NCI-H1105 (cell line): ENCODE data around the gene CNDP1.
"Not testable (repeated sequence)": the region's sequence is repeated elsewhere in the genome, so short reads cannot be mapped to it uniquely, and the experiment has no call there.

ENCODE experiments used
- DNase-seq: peaks from one replicate; lab custom pipeline; 2025; lab: John Stamatoyannopoulos, UW

CNDP1 gene

DNA sequence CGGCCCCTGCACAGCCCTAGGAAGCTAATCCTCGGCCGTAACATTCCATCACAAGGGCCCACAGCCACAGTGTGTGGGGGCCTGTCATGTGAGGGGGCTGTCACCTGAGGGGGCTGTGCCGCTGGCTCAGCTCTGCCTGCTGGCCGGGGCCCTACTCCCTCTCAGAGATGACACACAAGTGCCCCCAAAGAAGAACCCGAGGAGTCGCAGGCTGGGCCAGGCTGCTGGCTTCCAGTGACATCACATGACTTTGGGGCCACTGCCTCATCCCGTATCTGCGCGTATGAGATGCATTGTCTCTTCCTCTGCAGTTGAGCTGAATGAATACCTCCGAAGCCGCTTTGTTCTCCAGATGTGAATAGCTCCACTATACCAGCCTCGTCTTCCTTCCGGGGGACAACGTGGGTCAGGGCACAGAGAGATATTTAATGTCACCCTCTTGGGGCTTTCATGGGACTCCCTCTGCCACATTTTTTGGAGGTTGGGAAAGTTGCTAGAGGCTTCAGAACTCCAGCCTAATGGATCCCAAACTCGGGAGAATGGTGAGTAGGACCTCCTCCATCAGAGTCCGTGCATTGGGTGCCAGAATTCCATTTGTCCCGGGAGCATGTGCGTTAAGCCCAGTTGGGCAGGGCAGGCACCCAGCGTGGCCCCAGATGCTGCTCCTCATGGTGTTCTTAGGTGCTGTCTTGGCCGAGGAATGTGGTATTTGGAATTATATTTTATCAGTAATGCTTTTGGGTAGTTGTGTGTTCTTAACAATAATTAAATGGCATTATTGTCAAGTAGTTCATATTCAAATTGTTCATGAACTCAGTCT, at the start of gene CNDP1:
Gene CNDP1, plus strand, starts transcription at position 351 of the 820 bp plus-strand sequence. Its CDS starts 168 bp downstream, at position 519.
- no peak for DNase-seq

DNA sequence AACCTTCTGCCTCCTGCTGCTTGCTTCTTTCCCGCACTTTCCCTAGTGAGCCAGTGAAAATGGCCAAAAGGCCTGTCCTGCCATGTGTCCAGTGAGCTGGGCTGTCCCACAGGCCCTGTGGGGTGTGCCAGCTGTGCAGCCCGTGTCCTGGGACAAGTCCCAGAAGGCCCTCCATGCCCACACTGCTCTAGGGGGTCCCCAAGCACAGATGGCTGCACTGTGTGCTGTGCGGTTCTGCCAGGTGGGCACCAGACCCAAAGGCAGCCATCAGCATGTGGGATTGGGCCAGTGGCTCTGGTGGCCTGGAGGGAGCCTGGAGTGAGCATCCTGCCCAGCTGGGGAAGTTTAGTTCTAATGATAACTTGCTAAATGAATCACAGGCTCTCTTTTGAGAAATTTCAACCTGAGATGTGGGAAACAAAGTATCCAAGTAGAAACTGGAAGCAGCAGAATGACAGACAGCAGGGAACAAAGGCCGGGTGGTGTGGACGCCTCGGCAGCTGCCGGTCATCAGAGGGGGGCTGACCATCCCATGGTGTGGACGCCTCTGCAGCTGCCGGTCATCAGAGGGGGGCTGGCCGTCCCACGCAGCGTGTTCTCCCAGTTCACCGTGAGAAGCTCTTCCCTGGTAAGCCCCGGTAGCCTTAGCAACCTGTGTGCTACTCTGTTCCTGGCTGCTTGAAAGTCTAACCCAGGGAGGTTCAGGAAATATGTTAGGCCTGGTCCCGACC, 48.0 kb upstream of the CNDP1 start:
- DNase-seq, result no peak

- DNase-seq, result no peak
Observed at GRCh38 chr18:74488354-74488753, 45.9 kb upstream of the CNDP1 start.

GRCh38 chr18:74488864-74489263, 45.4 kb upstream of the CNDP1 start:
- DNase-seq, result no peak

DNA sequence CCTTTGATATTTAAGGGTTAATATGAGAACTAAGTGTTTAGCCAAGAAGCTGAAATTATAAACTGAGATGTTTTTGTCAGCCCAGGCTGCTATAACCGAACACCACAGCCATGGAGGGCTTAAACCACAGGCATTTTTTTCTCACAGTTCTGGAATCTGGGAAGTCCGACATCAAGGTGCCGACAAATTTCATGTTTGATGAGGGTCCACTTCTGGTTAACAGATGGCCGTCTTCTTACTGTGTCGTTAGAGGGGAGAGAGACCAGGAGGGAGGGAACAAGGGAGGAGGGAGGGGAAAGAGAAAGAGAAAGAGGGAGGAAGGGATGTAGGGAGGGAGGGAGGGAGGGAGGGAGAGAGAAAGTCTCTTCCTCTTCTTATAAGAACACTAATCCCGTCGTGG, 44.6 kb upstream of the CNDP1 start:
- DNase-seq, result no peak

GRCh38 chr18:74492259-74492658, 42.0 kb upstream of the CNDP1 start:
- no peak for DNase-seq

DNA sequence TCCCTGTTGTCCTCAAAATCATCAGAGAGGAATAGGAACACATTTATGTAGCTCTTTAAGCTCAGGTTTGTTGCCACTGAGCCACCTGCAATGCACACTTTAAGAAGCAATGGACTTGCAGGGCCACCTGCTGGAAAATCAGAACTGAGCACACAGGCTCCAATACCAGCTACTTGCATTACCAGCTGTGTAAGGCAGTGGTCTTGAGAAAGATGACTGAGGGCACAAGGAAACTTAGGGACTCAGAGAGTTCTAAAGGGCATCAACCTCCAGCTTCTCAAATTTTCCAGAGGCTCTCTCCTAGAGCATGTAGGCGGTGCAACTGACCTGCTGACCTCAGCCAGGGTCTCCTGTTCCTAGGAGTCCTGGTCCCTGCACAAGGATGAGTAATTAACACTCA, 40.6 kb upstream of the CNDP1 start:
- peak; percentile 22 for DNase-seq

GRCh38 chr18:74494514-74494913, 39.8 kb upstream of the CNDP1 start:
- DNase-seq, result no peak

- peak; percentile 99 for DNase-seq
Observed at GRCh38 chr18:74495581-74496507, 38.5 kb upstream of the CNDP1 start, which contains the start of gene CNDP2. Gene CNDP2, plus strand, starts transcription at chr18:74496363. Its CDS starts 3,611 bp downstream, at chr18:74499974.

DNA sequence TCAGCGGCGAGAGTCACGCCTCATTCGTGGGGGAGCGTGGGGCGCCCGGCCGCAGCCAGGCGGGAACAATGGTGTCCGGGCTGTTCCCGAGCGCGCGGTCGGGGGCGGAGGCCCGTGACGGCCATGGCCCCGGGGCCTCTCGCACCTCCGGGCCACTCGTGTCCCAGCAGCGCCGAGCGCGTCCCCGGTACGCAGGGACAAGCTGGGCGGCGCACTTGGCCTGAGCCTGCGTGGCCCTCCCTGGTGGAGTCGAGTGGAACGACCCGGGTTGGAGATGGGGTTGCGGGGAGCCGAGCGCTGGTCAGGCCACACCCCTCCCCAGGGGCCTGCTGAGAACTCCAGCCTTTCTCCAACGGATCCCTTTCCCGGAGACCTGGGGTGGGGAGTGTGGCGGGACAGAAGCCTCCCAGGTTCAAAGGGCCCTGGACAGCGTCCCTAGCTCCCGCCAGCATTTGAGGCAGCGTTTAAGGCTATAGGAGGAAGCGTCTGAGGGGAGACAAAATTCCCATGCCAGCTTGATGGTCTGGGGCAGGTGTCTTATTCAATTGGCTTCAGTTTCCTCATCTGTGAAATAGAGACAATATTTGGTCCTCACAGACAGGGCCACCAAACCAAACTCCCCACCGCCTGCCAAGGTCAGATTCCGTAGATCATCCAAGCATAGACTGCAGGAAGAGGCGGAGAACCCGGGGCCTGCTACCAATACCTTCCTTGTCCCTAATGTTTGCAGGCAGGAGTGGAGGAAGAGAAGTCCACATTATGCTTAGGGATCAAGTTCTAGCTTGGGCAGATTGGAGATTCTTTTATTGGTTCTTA, 37.6 kb upstream of the CNDP1 start:
- peak; percentile 47 for DNase-seq

DNA sequence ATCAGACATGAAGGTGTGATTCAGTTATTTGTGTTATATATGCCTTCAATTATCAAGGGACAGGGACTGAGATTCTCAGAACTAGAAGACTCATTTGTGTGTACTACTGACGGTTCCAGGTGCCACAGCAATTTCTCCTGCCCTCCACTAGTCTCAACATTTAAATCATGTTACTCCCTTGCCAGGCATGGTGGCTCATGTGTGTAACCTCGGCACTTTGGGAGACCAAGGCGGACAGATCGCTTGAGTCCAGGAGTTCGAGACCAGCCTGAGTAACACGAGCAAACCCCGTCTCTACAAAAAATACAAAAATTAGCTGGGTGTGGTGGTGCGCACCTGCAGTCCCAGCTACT, 37.0 kb upstream of the CNDP1 start:
- no peak for DNase-seq

DNA sequence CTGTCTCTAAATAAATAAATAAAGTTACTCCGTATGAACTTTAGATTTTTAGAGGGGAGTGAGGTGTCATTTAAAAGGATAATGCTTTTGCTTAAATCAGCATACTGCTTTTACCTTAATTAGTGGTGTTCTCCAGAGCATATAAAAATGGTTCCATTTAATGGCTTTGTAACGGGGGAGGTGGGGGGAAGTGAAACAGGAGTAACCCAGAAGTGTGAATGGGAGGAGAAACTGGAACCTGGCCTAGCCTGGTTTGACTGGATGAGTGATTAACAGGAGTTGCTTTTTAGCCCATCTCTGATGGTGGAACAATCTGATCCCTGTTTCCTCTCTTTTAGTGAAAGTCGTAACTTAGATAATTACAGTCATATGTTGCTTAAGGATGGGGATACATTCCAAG, 36.5 kb upstream of the CNDP1 start:
- no peak for DNase-seq

- no peak for DNase-seq
Observed at GRCh38 chr18:74498712-74499627, 35.3 kb upstream of the CNDP1 start.

- DNase-seq, result no peak
Observed at GRCh38 chr18:74499633-74500032, 34.7 kb upstream of the CNDP1 start.

DNA sequence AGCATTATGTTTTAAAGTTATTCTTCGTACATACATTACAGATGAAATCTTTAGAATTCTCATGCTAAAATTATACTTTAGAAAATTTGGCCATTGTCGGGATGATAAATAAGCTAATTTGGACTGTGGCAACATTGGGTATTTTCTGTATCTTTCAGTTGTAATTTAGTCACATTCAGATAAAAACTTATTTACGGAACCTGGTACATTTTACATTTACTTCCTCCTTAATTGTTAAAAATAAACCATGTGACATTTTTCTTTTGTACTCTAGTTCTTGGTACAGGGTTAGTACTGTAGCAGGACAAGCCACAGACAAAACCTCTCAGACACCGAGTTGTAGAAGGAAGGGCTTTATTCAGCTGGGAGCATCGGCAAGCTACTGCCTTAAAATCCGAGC, 33.9 kb upstream of the CNDP1 start:
- no peak for DNase-seq

GRCh38 chr18:74500774-74501173, 33.5 kb upstream of the CNDP1 start:
- DNase-seq, result not testable (repeated sequence)

- no peak for DNase-seq
Observed at GRCh38 chr18:74501386-74501785, 32.9 kb upstream of the CNDP1 start.

GRCh38 chr18:74503137-74503536, 31.2 kb upstream of the CNDP1 start:
- DNase-seq, result no peak

- no peak for DNase-seq
Observed at GRCh38 chr18:74505776-74506175, 28.5 kb upstream of the CNDP1 start.

DNA sequence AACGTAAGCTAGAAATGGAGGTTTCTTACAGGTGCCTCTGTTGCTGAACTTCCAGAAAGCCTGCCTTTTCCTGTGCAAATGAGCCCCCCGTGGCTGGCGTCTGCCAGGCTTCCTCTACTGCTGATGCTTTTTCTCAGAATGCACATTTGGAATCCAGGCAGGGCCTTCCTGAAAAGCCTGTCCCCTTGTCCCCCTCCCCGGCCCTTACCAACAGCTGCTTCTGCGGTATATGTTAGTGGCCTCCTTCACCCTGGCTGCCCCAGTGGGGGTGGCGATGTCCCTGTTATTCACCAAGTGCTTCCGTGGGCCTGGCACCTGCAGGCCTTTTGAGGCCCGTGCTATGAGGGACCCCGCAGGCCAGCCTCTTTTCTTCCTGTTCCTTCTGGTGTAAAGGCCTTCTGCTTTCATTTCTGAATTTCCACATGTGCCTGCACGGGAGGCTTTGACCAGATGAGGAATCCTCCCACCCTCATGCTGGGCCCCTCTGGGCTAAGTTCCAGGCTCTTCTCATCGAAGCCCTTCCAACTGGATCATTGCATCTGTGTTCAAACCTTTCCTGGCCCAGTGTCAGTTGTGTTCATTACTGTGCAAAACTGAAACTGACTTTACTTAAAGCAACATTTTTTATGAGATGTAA, 27.7 kb upstream of the CNDP1 start:
- DNase-seq, result no peak
